C1 segment of cervical spinal cord (tissue), 14 donors: ENCODE results near the gene ADAM12.
A peak's percentile ranks its signal among the peaks of the same experiment; 100 is the strongest.

Experiments
- DNase-seq, 14 donors: peaks; one replicate each; lab custom pipeline; 2025; lab: John Stamatoyannopoulos, UW

Gene ADAM12, protein sequence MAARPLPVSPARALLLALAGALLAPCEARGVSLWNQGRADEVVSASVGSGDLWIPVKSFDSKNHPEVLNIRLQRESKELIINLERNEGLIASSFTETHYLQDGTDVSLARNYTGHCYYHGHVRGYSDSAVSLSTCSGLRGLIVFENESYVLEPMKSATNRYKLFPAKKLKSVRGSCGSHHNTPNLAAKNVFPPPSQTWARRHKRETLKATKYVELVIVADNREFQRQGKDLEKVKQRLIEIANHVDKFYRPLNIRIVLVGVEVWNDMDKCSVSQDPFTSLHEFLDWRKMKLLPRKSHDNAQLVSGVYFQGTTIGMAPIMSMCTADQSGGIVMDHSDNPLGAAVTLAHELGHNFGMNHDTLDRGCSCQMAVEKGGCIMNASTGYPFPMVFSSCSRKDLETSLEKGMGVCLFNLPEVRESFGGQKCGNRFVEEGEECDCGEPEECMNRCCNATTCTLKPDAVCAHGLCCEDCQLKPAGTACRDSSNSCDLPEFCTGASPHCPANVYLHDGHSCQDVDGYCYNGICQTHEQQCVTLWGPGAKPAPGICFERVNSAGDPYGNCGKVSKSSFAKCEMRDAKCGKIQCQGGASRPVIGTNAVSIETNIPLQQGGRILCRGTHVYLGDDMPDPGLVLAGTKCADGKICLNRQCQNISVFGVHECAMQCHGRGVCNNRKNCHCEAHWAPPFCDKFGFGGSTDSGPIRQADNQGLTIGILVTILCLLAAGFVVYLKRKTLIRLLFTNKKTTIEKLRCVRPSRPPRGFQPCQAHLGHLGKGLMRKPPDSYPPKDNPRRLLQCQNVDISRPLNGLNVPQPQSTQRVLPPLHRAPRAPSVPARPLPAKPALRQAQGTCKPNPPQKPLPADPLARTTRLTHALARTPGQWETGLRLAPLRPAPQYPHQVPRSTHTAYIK

DNA sequence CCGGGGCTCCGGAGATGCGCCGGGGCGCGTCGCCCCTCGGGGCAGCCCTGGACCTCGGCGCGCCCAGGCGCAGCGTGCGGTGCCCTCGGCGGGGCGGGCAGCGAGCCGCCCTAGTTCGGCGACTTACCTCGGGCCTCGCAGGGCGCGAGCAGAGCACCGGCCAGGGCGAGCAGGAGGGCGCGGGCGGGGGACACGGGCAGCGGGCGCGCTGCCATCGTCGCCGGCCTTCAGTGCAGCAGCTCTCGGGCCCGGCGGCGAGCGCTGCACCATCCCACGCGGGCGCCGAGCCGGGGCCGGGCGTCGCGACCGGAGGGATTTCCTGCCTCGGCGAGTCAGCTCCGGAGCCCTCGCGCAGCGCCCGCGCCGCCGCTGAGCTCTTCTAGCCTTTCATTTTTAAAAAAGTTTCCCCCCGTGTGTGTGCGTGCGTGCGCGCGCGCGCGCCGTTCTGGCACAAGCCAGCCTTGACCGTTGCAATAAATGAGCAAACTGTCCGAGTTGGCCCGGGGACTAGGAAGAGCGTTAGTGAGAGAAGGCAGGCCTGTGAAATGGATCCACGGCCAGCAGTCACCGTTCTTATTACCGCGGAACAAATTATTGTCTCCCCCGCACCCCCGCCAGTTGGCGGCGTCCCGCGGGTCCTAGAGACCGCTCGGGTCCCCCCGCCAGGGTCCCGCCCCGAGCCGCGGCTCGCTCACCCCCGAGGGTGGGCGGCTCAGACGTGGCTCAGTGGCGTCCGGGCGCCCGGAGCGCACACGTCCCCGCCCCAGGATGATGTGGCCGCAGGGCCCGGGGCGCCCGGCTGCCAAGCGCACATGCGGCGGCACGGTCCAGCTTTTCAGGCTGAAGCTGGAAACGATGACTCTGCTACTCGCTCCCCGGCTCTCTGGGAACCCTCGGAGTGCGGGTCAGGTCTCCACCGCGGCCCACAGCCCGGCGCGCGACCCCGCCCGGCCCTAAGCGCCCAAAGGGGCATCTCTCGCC, at the start of gene ADAM12:
ADAM12 (minus strand) TSS at position 547 of the 981 bp plus-strand sequence; CDS start at position 215, 332 bp downstream.
- peak in 4 of 14 donors; percentile 30 to 51 (median 41) for DNase-seq

DNA sequence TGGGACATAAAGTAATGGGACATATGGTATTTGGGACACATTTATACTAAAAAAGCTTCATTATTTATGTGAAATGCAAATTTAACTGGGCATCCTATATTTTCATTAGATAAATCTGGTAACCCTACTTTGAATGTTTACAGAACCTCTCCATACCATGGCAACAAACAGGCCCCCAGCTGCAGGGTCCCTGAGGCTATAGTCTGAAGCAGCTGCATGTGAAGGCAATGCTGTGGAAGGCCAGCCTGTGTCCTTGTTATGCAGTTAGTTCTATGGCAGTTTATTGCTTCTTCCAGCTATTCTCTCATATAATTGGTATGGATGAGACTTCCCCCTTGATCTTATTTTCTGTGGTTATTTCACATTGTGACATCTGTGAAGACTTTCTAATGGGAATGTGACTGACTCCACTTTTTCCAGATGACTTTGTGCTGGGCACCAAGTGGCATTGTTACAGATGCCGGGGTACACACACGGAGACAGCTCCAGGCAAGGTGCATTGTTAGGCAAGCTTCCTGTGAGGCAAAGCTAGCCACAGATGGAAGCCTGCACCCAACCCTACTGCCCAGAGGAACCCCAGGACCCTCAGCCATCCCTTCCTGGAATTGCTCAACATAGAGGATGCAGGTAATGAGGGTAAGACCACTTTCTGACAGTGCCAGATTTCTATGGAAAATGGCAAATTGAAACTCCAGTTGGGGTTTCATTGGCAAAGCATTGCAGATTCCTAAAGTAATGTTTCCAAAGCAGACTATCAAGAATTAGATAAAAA, 49.5 kb upstream of the ADAM12 start:
- DNase-seq = no peak

DNA sequence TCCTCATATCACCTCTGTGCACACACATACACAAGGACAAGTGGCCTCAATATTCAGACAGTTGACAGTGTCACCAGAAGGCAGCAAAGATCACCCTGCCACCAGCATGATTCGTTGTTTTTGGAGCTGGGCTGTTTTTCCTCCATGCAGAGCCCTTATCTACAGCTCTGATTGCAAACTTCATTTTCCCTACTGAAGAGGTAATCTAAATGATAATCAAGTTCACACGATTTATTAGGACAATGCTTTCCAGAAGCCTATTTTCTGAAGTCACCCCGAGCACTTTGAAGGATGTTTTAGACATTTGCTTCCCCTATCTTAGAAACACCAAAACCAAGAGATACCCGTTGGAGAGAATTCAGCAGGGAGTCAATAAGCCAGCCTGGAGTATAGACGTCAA, 46.0 kb upstream of the ADAM12 start:
- DNase-seq = no peak

GRCh38 chr10:126433351-126433750, 45.1 kb upstream of the ADAM12 start:
- no peak for DNase-seq

DNA sequence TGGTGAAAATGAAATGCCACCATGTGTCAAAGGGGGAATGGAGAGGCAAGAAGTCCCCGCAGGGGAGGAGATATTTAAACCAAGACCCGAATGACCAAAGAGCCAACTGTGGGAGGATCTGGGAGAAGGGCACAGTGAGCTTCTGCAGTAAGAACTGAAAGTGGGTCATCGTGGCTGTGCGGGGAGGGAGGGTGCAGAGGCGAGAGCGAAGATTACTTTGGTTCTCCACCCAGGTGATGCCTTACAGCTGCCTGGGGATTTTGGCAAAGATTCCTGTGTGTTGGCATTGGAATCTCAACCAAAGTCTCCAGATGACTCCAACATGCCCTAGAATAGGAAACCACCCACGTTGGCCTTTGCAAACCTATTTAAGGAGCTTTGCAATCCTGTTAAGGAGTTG, 44.2 kb upstream of the ADAM12 start:
- DNase-seq = no peak

DNA sequence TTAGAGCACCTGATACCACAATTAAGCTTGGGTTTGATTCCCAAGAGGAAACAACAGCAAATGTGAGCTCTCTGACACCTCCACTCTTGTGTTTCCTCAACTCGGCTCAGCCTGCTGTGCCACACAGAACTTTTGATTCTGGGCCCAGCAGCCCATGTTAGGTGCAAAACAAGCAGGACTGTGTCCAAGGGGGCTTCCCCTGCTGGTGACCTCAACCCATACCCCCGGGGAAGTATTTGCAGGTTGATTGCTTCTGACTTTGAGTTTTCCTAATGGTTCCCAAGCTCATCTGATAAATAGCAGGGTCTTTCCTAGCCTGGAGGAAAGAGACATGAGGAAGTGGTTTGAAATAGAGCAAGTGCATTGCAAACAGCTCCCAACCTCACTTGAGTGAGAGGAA, 43.5 kb upstream of the ADAM12 start:
- DNase-seq = no peak

- no peak for DNase-seq
These were observed 42.2 kb upstream of the ADAM12 start for GRCh38 chr10:126430512-126430911.

- DNase-seq = no peak
These were observed 41.0 kb upstream of the ADAM12 start for GRCh38 chr10:126429275-126429674.

GRCh38 chr10:126425489-126426065, 37.3 kb upstream of the ADAM12 start:
- DNase-seq = no peak

GRCh38 chr10:126425032-126425431, 36.8 kb upstream of the ADAM12 start:
- DNase-seq = no peak

DNA sequence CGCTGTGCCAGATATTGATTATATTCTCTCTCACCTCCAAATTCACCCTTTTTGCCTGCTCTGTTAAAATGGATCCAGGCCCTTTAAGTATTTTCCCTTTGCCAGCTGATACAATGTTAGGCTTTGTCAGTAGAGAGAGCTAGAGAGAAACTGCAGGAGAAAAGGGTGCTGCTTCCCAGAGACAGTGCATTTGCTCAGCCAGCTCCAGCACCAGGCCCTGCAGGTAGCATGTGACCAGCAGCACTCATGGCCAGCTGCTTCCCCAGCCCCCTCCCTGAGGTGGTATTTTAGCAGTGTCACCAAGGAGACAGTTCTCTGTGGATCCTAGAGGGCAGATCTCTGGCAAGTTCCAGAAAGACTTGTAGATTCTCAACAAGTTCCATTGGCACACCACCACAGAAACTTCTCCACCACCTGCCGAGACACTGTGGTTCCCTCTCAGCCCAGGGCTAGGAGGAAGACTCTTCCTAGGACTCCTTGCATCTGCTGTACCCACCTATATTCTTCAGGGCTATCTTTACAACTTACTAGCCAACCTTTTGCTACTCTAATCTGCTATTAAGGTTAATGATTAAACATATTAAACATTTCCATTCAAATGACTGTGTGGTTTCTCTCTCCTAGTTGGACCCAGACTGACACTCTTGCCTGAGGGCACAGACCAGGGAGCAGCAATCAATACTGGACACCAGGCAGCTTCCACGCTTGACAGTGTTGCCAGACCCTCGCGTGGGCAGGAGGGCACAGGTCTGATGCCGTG, 35.6 kb upstream of the ADAM12 start:
- DNase-seq = no peak

DNA sequence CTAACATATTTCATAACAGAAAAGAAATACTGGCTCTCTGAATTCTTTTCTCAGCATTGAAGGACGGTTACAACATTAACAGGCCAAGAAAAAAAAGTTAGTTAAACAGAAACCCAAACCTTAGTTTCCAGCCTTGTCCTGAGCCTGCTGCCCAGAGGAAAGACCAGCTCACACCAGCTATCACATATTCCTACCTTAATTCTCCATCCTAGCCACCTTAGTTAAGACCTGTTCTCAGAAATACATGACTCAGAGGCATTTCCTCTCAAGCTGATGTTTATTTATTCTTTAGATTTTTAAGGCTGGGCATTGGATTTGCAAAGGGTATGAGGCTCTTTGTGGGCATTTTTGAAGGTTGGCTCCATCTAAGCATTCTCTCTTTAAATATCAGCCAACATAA, 34.3 kb upstream of the ADAM12 start:
- DNase-seq = no peak

- peak in 4 of 14 donors; percentile 4 to 70 (median 36) for DNase-seq
These were observed 33.5 kb upstream of the ADAM12 start for GRCh38 chr10:126421756-126422256.

DNA sequence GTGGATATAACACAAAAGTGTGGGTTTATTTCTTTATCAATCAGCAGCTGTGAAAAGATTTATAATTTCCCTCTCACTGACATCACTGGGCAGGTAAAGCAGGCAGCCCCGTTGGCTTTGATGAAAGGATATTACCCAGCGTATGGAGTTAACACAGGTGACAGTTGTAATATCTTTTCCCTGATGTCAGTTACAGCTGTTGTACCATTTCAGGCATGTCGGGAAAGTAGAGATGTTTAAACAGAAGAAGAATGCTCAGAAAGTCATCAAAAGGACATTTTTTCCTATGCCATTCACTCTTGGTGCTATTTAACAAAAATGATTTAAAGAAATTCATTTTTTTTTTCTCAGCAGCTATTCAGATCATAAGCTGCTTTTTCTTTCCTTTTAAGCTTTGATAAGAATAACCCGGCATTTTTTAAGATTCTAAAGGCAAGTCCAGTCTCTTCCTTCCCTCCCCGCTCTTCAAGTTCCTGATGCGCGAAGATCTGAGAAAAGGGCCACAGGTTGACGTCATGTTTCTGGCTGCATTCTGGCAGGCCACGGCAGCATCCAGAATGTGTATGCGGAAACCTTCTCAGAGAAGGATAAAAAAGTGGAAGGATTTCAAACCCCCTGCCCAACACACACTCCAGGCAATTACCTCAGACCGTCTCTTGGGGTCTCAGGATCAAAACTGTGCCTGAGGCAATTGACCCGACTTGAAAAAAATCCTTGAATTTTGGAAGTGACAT, 32.5 kb upstream of the ADAM12 start:
- DNase-seq = no peak

GRCh38 chr10:126417220-126417825, 29.0 kb upstream of the ADAM12 start:
- DNase-seq = no peak

DNA sequence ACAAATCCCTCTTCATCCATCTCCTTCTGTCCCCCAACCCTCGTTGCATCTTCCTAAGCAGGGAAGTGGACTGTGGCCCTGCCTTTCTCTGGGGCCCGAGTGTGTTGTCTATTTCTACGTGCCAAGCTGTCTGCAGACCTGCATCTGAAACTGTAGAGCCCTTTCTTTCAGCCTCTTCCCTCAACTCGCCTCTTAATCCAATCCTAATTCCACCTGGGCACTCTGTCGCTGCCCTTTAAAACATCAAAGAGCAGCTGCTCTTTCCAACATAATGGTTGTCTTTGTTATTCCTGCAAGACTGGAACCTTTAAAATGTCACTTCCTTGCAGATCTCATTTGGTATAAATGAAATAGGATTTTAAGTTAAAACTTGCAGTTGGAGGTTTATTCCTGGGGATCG, 21.5 kb upstream of the ADAM12 start:
- no peak for DNase-seq

DNA sequence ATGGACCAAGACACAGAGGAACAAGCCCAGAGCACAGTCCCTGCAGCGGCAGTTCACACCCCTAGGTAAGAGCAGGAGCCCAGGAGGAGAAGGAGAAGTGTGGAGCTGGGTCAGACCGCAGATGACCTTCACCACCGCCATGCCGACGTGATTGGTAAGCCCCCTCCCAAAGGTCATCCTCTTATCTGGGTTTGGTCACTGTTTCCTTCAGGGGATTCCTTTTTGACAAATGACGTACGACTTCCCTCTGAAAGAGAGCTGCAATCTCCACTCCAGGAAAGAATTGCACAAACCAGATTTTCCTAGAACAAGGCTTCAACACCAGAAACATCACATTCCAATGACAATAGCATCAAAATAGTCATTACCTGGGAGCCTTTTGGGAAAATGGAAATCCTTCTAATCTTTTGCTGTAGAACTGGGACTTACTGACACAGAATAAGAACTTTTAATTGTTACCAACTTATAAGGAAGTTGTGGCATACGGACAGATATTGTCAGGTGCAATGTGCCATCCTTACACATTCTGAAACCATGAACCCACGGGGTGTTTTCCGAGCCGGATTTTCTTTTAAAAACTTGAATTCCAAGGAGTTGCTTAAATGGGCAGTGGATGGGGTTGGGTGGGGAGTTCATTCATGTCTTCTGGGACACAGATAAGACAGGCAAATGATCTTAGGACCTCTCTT, 20.8 kb upstream of the ADAM12 start:
- DNase-seq = no peak
